ENCODE results near the gene IL1RAP. TPM values are rescaled to one million over a fixed set of nuclear protein-coding genes. Genes with fewer than 3 reads are reported as not detected.

The IL1RAP gene
- polyA plus RNA-seq, 3 donors = 8.0 to 12.6 (median 11.8) TPM

DNA sequence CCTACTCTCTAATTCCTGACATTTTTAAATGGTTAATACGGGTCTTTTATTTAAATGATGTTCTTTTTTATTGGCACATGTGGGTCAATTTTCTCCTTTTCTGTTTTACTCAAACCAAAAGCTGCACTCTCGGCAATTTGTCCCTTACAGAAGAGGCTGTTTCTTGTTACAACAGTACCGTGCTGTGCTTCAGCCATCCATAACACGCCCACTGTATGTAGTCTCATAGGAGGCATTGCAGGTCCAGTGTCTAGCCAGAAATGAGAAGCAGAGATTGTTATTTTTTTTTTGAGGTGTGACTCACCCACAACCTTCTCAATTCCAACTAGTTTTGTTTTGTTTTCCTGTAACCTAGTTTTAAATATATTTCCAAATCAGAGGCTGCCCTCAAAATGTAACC lies 184.0 kb downstream of the IL1RAP start:
- DNase-seq = peak in 2 of 3 donors; percentile 25 to 40
- Mint-ChIP-seq H3K9me3 (peaks cover 0 to 6% (median 0%) of the 10 kb centered on the region in 7 donors), H3K4me1 (peaks cover 4% of the 10 kb centered on the region), H3K27ac (no peak overlapping the region), H3K36me3 (no peaks in the 10 kb centered on the region), H3K4me3 (no peak overlapping the region), H3K27me3 (ENCODE audit: low read depth in 3 of 3) (peaks cover 0 to 2% (median 0%) of the 10 kb centered on the region in 3 donors)
- no CpG with 5 or more reads among the region's 4 CpGs for WGBS (ENCODE audit: insufficient coverage)
- H3K27ac ChIP-seq (ENCODE audit: low read depth in 1 of 2, low read length in 2 of 2) = no peak overlapping the region
- intact Hi-C loops (cut with micrococcal nuclease) = loop anchor here (5.0 to 10.0 kb wide), 3 partner anchors 181 to 473 kb away; partner anchors contain the start of gene IL1RAP (in 1 of the 2)
- H3K4me1 ChIP-seq (ENCODE audit: control insufficient read depth in 1 of 2, insufficient read depth in 2 of 2, low read length in 2 of 2) = no peaks in the 10 kb centered on the region
- H3K36me3 ChIP-seq (replicated peaks in 1 of 2; ENCODE audit: control insufficient read depth in 1 of 2, insufficient read depth in 2 of 2, low read length in 2 of 2) = no peaks in the 10 kb centered on the region
- no peaks in the 10 kb centered on the region for H3K79me2 ChIP-seq (ENCODE audit: insufficient read depth, low read length)
- TF ChIP-seq, protein P1, sequence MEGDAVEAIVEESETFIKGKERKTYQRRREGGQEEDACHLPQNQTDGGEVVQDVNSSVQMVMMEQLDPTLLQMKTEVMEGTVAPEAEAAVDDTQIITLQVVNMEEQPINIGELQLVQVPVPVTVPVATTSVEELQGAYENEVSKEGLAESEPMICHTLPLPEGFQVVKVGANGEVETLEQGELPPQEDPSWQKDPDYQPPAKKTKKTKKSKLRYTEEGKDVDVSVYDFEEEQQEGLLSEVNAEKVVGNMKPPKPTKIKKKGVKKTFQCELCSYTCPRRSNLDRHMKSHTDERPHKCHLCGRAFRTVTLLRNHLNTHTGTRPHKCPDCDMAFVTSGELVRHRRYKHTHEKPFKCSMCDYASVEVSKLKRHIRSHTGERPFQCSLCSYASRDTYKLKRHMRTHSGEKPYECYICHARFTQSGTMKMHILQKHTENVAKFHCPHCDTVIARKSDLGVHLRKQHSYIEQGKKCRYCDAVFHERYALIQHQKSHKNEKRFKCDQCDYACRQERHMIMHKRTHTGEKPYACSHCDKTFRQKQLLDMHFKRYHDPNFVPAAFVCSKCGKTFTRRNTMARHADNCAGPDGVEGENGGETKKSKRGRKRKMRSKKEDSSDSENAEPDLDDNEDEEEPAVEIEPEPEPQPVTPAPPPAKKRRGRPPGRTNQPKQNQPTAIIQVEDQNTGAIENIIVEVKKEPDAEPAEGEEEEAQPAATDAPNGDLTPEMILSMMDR (IDR thresholded peaks at IDR 0.05) = no peak
- no peaks in the 10 kb centered on the region for H3K27me3 ChIP-seq (ENCODE audit: control insufficient read depth in 2 of 2, insufficient read depth in 2 of 2, low read length in 2 of 2)
- H3K4me3 ChIP-seq (replicated peaks in 1 of 3; ENCODE audit: low read depth in 2 of 3, low read length in 3 of 3) = no peak overlapping the region
- H3K9me3 ChIP-seq (replicated peaks in 1 of 2; ENCODE audit: control insufficient read depth in 1 of 2, insufficient read depth in 1 of 2, low read length in 2 of 2) = no peaks in the 10 kb centered on the region
- H3K4me2 ChIP-seq (replicated peaks; ENCODE audit: extremely low read depth, low read length, poor library complexity, severe bottlenecking) = no peak overlapping the region
- no peak overlapping the region for H2AFZ ChIP-seq (ENCODE audit: insufficient read depth, low read depth, low read length, poor library complexity, severe bottlenecking)
- H3K9ac ChIP-seq (ENCODE audit: insufficient read depth, low read length, poor library complexity, severe bottlenecking) = no peak overlapping the region
- no peaks in the 10 kb centered on the region for H4K20me1 ChIP-seq (ENCODE audit: insufficient read depth, low read length)

DNA sequence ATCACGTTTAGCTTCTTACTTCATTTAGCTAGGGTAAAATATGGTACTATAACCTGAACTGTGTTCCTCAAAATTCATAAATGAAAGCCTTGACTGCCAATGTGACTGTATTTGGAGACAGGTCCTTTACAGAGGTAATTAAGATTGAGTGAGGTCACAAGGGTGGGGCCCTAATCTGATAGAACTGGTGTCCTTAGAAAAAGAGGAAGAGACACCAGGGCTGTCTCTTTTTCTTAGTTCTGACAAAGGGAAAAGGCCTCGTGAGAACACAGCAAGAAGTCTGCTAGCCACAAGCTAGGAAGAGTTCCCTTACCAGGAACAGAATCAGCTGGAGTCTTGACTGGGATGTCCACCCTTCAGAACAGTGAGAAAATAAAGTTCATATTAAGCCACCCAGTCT lies 185.9 kb downstream of the IL1RAP start:
- H3K36me3 Mint-ChIP-seq = no peaks in the 10 kb centered on the region
- no peak overlapping the region for H3K9ac ChIP-seq (ENCODE audit: insufficient read depth, low read length, poor library complexity, severe bottlenecking)
- H3K9me3 Mint-ChIP-seq = peaks cover 0 to 6% (median 0%) of the 10 kb centered on the region in 7 donors
- peaks cover 4% of the 10 kb centered on the region for H3K4me1 Mint-ChIP-seq
- DNase-seq = peak; percentile 15 to 28 (median 22)
- TF ChIP-seq, protein P1 (IDR thresholded peaks at IDR 0.05) = no peak
- H3K79me2 ChIP-seq (ENCODE audit: insufficient read depth, low read length) = no peaks in the 10 kb centered on the region
- 0% methylated on average over 1 of the region's 2 CpGs for WGBS (ENCODE audit: insufficient coverage)
- no peak overlapping the region for H3K27ac ChIP-seq (ENCODE audit: low read depth in 1 of 2, low read length in 2 of 2)
- H2AFZ ChIP-seq (ENCODE audit: insufficient read depth, low read depth, low read length, poor library complexity, severe bottlenecking) = no peak overlapping the region
- H3K4me1 ChIP-seq (ENCODE audit: control insufficient read depth in 1 of 2, insufficient read depth in 2 of 2, low read length in 2 of 2) = no peaks in the 10 kb centered on the region
- H3K4me3 Mint-ChIP-seq = no peak overlapping the region
- no peak overlapping the region for H3K4me3 ChIP-seq (replicated peaks in 1 of 3; ENCODE audit: low read depth in 2 of 3, low read length in 3 of 3)
- intact Hi-C loops (cut with micrococcal nuclease) = loop anchor here (5.0 to 10.0 kb wide), 3 partner anchors 182 to 475 kb away; partner anchors contain the start of gene IL1RAP (in 1 of the 2)
- no peaks in the 10 kb centered on the region for H3K9me3 ChIP-seq (replicated peaks in 1 of 2; ENCODE audit: control insufficient read depth in 1 of 2, insufficient read depth in 1 of 2, low read length in 2 of 2)
- H3K27me3 ChIP-seq (ENCODE audit: control insufficient read depth in 2 of 2, insufficient read depth in 2 of 2, low read length in 2 of 2) = no peaks in the 10 kb centered on the region
- H3K4me2 ChIP-seq (replicated peaks; ENCODE audit: extremely low read depth, low read length, poor library complexity, severe bottlenecking) = no peak overlapping the region
- H4K20me1 ChIP-seq (ENCODE audit: insufficient read depth, low read length) = no peaks in the 10 kb centered on the region
- no peaks in the 10 kb centered on the region for H3K36me3 ChIP-seq (replicated peaks in 1 of 2; ENCODE audit: control insufficient read depth in 1 of 2, insufficient read depth in 2 of 2, low read length in 2 of 2)
- peaks cover 0 to 2% (median 0%) of the 10 kb centered on the region in 3 donors for H3K27me3 Mint-ChIP-seq (ENCODE audit: low read depth in 3 of 3)
- H3K27ac Mint-ChIP-seq = no peak overlapping the region

All from CD14-positive monocyte (primary cell).